Thymus (tissue), 11 donors: ENCODE measurements around the gene FUT3. TPM values are rescaled to one million over a fixed set of nuclear protein-coding genes. Genes with fewer than 3 reads are reported as not detected.
"Not testable (repeated sequence)": the region's sequence is repeated elsewhere in the genome, so short reads cannot be mapped to it uniquely, and the experiment has no call there.

Experiments used
- DNase-seq, 9 donors: peaks; one replicate each; pipeline ENCODE4 v3.0.0-alpha.2; 2013; ENCODE audit warnings: low spot score in 9 of 9, low read depth in 6 of 9, missing footprints in 1 of 9
- H3K27ac ChIP-seq, 2 donors: one replicate each; pipeline ENCODE4 v1.5.1; 2013; ENCODE audit warnings: control low read depth in 1 of 2, low read depth in 1 of 2, low read length in 1 of 2, mild to moderate bottlenecking in 1 of 2, moderate library complexity in 1 of 2
- H3K27me3 ChIP-seq, 2 donors: one replicate each; pipeline ENCODE4 v1.5.1; 2013; ENCODE audit warnings: low read length in 1 of 2; ENCODE audit not compliant: control insufficient read depth in 2 of 2, insufficient read depth in 1 of 2
- H3K36me3 ChIP-seq, 2 donors: one replicate each; pipeline ENCODE4 v1.5.1; 2013; ENCODE audit warnings: low read length in 1 of 2, mild to moderate bottlenecking in 1 of 2, moderate library complexity in 1 of 2; ENCODE audit not compliant: control insufficient read depth in 2 of 2, insufficient read depth in 2 of 2
- H3K4me1 ChIP-seq, 2 donors: one replicate each; pipeline ENCODE4 v1.5.1; 2013; ENCODE audit warnings: low read length in 2 of 2; ENCODE audit not compliant: control insufficient read depth in 2 of 2, insufficient read depth in 2 of 2
- H3K4me3 ChIP-seq, 2 donors: one replicate each; pipeline ENCODE4 v1.5.1; 2013; ENCODE audit warnings: low read length in 2 of 2, control low read depth in 1 of 2, mild to moderate bottlenecking in 1 of 2
- H3K9me3 ChIP-seq, 2 donors: one replicate each; pipeline ENCODE4 v1.5.1; 2013; ENCODE audit warnings: low read length in 1 of 2, mild to moderate bottlenecking in 1 of 2; ENCODE audit not compliant: control insufficient read depth in 2 of 2, insufficient read depth in 1 of 2
- WGBS: extraction: QIAGEN DNeasy Blood & Tissue Kit; methylation state at CpG from one replicate; pipeline ENCODE4 v1.1.7; 2013; 5-methylcytosine and 5-hydroxymethylcytosine counted together
- polyA plus RNA-seq: library from polyadenylated mRNA; stranded (reverse); fragments of 200-250 nt; gene quantifications from one replicate; pipeline ENCODE4 v1.2.3, GENCODE V29; 2013
- total RNA-seq: library from RNA; stranded (reverse); fragments of 120-200 nt; gene quantifications from one replicate; pipeline ENCODE4 v1.2.4, GENCODE V29; 2013
- donor health status: healthy.

FUT3 gene
- total and polyA plus RNA-seq, 2 donors: 0.19 to 2.9 TPM

DNA sequence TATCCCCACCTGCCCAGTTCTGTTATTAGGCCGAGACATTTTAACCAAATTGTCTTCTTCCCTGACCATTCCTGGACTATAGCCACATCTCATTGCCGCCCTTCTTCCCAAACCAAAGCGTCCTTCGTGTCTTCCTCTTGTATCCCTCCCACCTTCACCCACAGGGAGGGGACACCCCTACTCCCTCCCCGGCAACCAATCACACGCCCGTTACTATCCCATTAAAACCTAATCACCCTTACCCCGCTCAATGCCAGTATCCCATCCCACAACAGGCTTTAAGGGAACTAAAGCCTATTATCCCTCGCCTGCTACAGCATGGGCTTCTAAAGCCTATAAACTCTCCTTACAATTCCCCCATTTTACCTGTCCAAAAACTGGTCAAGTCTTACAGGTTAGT, 3.9 kb upstream of the FUT3 start:
- 99% methylated on average over 9 of the region's 9 CpGs for WGBS
- H3K9me3 ChIP-seq, H3K4me1 ChIP-seq, H3K27ac ChIP-seq, H3K4me3 ChIP-seq, H3K36me3 ChIP-seq, DNase-seq, H3K27me3 ChIP-seq: not testable (repeated sequence)

DNA sequence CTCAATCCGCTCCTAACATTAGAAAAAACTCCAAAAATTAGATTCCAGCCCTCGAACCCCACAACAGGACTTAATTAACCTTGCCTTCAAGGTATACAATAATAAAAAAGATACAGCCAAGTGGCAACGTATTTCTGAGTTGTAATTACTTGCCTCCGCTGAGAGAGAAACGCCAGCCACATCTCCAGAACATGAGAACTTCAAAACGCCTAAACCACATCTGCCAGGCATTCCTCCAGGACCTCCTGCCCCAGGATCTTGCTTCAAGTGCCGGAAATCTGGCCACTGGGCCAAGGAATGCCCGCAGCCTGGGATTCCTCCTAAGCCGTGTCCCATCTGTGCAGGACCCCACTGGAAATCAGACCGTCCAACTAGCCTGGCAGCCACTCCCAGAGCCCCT, 2.9 kb upstream of the FUT3 start:
- not testable (repeated sequence) for H3K27me3 ChIP-seq, H3K4me1 ChIP-seq
- WGBS: 90% methylated on average over 10 of the region's 10 CpGs

DNA sequence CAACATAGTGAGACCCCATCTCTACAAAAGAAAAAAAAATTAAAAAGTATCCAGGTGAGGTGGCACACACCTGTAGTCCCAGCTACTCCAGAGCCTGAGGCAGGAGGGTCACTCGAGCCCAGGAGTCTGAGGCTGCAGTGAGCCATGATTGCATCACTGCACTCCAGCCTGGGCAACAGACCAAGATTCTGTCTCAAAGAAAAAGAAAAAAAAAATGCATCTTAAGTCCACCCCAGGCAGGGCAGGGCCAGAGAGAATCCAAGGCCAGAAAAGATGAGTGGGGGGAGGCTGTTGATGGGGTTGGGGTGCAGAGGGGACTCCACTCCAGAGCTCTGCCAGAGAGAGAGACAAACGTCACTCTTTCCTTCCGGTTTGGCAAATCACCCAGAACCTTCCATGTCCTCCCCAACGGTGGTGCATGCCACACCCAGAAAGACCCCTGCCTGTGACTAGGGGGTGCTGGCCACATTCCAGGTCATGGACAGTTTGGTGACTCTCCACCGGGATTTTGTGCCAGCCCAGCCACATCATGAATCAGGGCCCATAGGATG, 431 bp downstream of the FUT3 start:
- 70% methylated on average over 5 of the region's 5 CpGs for WGBS
- Histone ChIP-seq H3K27ac (no peak overlapping the region), H3K27me3 (no peaks in the 10 kb centered on the region), H3K9me3 (no peaks in the 10 kb centered on the region), H3K4me3 (no peak overlapping the region), H3K4me1 (peaks cover 0 to 6% of the 10 kb centered on the region in 2 donors), H3K36me3 (no peaks in the 10 kb centered on the region)
- no peak for DNase-seq

More for the DNA sequence above, 2.9 kb upstream of the FUT3 start:
- not testable (repeated sequence) for H3K27ac ChIP-seq, H3K36me3 ChIP-seq, DNase-seq, H3K4me3 ChIP-seq, H3K9me3 ChIP-seq

DNA sequence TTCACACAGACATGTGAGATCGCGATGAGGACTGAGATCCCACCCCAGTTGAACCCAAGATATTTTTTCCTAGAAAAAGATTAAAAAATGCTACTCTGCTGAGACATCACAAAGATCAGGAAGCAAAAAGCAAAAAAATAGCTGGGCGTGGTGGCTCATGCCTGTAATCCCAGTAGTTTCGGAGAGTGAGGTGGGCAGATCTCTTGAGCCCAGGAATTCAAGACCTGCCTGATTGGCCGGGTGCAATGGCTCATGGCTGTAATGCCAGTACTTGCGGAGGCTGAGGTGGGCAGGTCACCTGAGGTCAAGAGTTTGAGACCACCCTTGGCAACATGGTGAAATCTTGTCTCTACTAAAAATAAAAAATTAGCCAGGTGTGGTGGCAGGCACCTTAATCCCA, 1.1 kb downstream of the FUT3 start:
- Histone ChIP-seq H3K27ac (no peak overlapping the region), H3K4me3 (no peak overlapping the region), H3K9me3 (no peaks in the 10 kb centered on the region), H3K27me3 (no peaks in the 10 kb centered on the region), H3K4me1 (peaks cover 0 to 6% of the 10 kb centered on the region in 2 donors), H3K36me3 (no peaks in the 10 kb centered on the region)
- no peak for DNase-seq
- 98% methylated on average over 6 of the region's 6 CpGs for WGBS

DNA sequence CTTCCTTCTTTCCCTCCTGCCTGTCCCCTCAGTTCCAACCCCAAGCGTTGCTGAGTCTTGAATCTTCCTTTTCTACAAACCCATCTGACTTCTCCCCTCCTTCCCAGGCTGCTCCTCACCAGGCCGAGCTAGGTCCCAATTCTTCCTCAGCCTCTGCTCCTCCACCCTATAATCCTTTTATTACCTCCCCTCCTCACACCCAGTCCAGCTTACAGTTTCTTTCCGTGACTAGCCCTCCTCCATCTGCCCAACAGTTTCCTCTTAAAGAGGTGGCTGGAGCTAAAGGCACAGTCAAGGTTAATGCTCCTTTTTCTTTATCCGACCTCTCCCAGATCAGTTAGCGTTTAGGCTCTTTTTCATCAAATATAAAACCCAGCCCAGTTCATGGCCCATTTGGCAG, 2.6 kb downstream of the FUT3 start:
- H3K27ac ChIP-seq: not testable (repeated sequence)

DNA sequence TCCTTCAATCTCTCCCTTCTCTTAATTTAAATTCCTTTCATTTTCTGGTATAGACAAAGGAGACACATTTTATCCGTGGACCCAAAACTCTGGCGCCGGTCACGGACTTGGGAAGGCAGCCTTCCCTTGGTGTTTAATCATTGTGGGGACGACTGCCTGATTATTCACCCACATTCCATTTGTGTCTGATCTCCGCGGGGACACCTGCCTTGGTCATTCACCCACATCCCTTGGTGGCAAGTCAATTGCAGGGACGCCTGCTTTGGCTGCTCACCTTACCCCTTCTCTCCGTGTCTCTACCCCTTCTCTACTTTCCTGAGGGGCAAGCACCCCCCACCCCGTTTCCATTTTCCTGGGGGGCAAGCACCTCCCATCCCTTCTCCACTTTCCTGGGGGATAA, 3.4 kb downstream of the FUT3 start:
- not testable (repeated sequence) for DNase-seq, H3K27ac ChIP-seq, H3K9me3 ChIP-seq, H3K4me1 ChIP-seq, H3K4me3 ChIP-seq, H3K27me3 ChIP-seq, H3K36me3 ChIP-seq
- 93% methylated on average over 10 of the region's 10 CpGs for WGBS

More for the DNA sequence above, 2.6 kb downstream of the FUT3 start:
- H3K4me1 ChIP-seq, H3K9me3 ChIP-seq, H3K4me3 ChIP-seq, H3K27me3 ChIP-seq, H3K36me3 ChIP-seq, DNase-seq: not testable (repeated sequence)
- WGBS: 94% methylated on average over 5 of the region's 5 CpGs

DNA sequence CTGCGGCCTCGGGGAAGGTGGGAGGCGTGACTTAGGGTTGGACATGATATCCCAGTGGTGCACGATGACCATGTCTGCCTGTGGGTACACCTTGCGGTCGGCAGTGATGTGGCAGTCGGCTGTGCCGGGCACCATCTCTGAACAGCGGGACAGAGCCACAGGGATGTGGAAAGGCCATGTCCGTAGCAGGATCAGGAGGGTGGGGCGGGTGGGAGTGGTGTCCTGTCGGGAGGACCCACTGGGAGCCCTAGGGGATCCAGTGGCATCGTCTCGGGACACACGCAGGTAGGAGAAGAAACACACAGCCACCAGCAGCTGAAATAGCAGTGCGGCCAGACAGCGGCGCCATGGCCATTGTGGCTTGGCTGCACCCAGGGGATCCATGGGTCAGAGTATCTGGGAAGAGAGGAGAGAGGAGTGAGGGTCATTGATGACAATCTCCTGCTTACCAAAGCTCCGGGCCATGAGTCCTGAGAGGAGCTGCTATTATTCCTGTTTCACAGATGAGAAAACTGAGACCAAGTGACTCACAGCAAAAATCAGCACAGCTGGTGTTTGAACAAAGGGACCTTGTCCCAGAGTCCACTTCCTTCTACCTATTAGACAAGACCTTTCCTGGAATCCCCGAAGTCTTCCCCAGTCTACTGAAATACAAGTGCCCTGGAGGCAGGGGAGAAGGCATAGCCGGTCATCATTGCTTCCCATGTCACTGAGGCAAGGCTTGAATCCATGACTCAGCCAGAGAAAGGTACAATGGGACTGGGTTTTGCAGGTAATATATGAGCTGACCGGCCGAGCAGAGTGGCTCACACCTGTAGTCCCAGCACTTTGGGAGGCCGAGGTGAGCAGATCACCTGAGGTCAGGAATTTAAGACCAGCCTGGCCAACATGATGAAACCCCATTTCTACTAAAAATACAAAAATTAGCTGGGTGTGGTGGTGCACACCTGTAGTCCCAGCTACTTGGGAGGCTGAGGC, 6.5 kb downstream of the FUT3 start:
- no peaks in the 10 kb centered on the region for H3K9me3 ChIP-seq
- WGBS: 93% methylated on average over 24 of the region's 24 CpGs
- H3K27ac ChIP-seq: no peak overlapping the region
- H3K4me3 ChIP-seq: no peak overlapping the region
- no peaks in the 10 kb centered on the region for H3K27me3 ChIP-seq
- H3K4me1 ChIP-seq: peaks cover 0 to 3% of the 10 kb centered on the region in 2 donors
- no peaks in the 10 kb centered on the region for H3K36me3 ChIP-seq
- DNase-seq: no peak

DNA sequence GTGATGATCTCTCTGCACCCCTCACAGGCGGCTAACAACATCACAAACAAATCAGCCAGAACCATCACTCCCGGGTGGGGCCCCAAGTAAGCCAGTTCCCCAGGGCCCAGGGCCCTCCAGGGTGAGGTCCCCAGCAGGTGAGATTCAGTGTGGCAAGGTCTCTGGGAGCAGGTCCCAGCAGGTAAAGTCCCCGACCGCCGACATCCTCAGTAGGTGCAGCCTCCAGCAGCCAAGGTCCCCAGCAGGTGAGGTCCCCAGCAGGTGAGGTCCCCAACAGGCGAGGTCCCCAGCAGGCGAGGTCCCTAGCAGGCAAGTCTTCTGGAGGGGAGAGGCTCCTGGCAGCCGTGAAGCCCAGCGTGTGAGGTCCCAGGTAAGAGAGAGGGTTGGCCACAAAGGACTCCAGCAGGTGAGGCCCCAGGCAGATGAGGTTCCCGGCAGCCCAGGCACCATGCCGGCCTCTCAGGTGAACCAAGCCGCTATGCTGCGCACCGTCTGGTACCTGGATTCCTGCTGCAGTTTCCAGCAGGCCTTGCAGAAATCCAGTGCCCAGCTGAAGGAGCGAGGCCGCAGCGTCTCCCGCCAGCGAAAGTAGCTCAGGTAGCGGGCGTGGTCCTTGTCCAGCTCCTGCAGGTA, 7.8 kb downstream of the FUT3 start:
- Histone ChIP-seq H3K27ac (no peak overlapping the region), H3K27me3 (peaks cover 1 to 2% of the 10 kb centered on the region in 2 donors), H3K36me3 (no peaks in the 10 kb centered on the region), H3K4me3 (no peak overlapping the region), H3K4me1 (peaks cover 0 to 8% of the 10 kb centered on the region in 2 donors), H3K9me3 (no peaks in the 10 kb centered on the region)
- WGBS: 97% methylated on average over 21 of the region's 21 CpGs
- DNase-seq: no peak

DNA sequence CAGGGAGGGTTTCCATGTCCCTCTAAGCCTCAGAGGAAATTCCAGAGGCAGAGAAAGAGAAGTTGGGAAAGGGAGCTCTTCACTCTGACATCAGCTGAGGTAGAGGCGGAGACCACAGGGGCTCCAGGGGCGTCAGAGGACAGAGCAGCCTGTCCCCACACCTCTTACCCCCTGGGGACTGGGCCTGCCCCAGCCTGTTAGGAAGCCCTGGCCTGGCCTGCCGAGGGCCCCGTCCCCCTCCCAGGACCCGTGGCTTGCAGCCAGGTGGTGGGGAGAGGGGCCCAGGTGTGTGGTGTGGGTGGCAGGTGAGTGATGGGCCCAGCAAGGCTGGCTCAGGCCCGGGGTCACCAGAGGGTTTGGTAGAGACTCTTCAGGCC, 9.5 kb downstream of the FUT3 start:
- not testable (repeated sequence) for H3K27ac ChIP-seq, DNase-seq
- WGBS: 78% methylated on average over 6 of the region's 6 CpGs

More for the DNA sequence above, 9.5 kb downstream of the FUT3 start:
- not testable (repeated sequence) for H3K27me3 ChIP-seq, H3K4me1 ChIP-seq, H3K4me3 ChIP-seq, H3K36me3 ChIP-seq, H3K9me3 ChIP-seq
